DOHH2 (cell line): ENCODE data around the gene TSC22D3.

ENCODE experiments used
- CTCF ChIP-seq: fragments of 200-600 bp; sonication (generic); IDR thresholded peaks from one replicate; pipeline ENCODE4 v1.5.1; 2014; ENCODE audit warnings: antibody characterized with exemption, mild to moderate bottlenecking, low read depth, low read length; ENCODE audit not compliant: poor library complexity, severe bottlenecking
- EZH2phosphoT487 ChIP-seq: fragments of 200-600 bp; sonication (generic); IDR thresholded peaks from 2 replicates; pipeline ENCODE4 v1.6.1; 2017; ENCODE audit warnings: borderline replicate concordance, mild to moderate bottlenecking, antibody characterized with exemption, low read length, moderate library complexity, mixed read lengths

GRCh38 chrX:107725761-107726555, 49.6 kb downstream of the TSC22D3 start:
- TF ChIP-seq CTCF (no peak), EZH2phosphoT487 (no peak)
